Liver (tissue), 3 donors: ENCODE data around the gene ZNF705A.

Experiments used
- ATF3 ChIP-seq: IDR thresholded peaks from 2 replicates; pipeline ENCODE4 v1.6.1; 2016; ENCODE audit warnings: antibody characterized with exemption
- CTCF ChIP-seq: fragments of 150-350 bp; IDR thresholded peaks from 2 replicates; pipeline ENCODE4 v1.5.1; 2017; ENCODE audit warnings: improper control_type of control experiment, low read depth, low read length; ENCODE audit not compliant: missing input control
- EGR1 ChIP-seq, 2 donors: IDR thresholded peaks; 2 replicates each; pipeline ENCODE4 v1.6.1; 2016 to 2018; ENCODE audit warnings: antibody characterized with exemption in 2 of 2, low read depth in 2 of 2
- GABPA ChIP-seq, 2 donors: IDR thresholded peaks in 1 of 2; conservative IDR thresholded peaks in 1 of 2; 2 replicates each; pipeline ENCODE4 v1.6.1; 2016; ENCODE audit warnings: antibody characterized with exemption in 2 of 2, mild to moderate bottlenecking in 1 of 2, moderate library complexity in 1 of 2
- JUND ChIP-seq, 2 donors: IDR thresholded peaks; 2 replicates each; pipeline ENCODE4 v1.6.1; 2016; ENCODE audit warnings: antibody characterized with exemption in 2 of 2
- MAX ChIP-seq: IDR thresholded peaks from 2 replicates; pipeline ENCODE4 v1.6.1; 2016; ENCODE audit warnings: antibody characterized with exemption
- NR2F2 ChIP-seq: IDR thresholded peaks from 2 replicates; pipeline ENCODE4 v1.6.1; 2016; ENCODE audit warnings: antibody characterized with exemption
- RAD21 ChIP-seq, 2 donors: IDR thresholded peaks; 2 replicates each; pipeline ENCODE4 v1.6.1; 2016; ENCODE audit warnings: antibody characterized with exemption in 2 of 2, mild to moderate bottlenecking in 2 of 2
- REST ChIP-seq: IDR thresholded peaks from 2 replicates; pipeline ENCODE4 v1.6.1; 2016; ENCODE audit warnings: antibody characterized with exemption, mild to moderate bottlenecking
- RXRA ChIP-seq, 2 donors: IDR thresholded peaks; 2 replicates each; pipeline ENCODE4 v1.6.1; 2017 to 2018; ENCODE audit warnings: antibody characterized with exemption in 2 of 2, mild to moderate bottlenecking in 1 of 2
- SP1 ChIP-seq: IDR thresholded peaks from 2 replicates; pipeline ENCODE4 v1.6.1; 2018; ENCODE audit warnings: antibody characterized with exemption, mild to moderate bottlenecking
- TAF1 ChIP-seq: conservative IDR thresholded peaks from 2 replicates; pipeline ENCODE4 v1.6.1; 2016; ENCODE audit warnings: antibody characterized with exemption, mild to moderate bottlenecking
- YY1 ChIP-seq: IDR thresholded peaks from 2 replicates; pipeline ENCODE4 v1.6.1; 2016; ENCODE audit warnings: antibody characterized with exemption, mild to moderate bottlenecking
- ZBTB33 ChIP-seq: IDR thresholded peaks from 2 replicates; pipeline ENCODE4 v1.6.1; 2016; ENCODE audit warnings: antibody characterized with exemption
- donor health status: healthy.
- donor health status: healthy.

GRCh38 chr12:8156845-8157244 is at the start of gene ZNF705A:
- no peak for TF ChIP-seq CTCF
- TF ChIP-seq TAF1 = no peak
- no peak for TF ChIP-seq SP1
- no peak for TF ChIP-seq YY1
- no peak for TF ChIP-seq ATF3
- TF ChIP-seq EGR1 (IDR thresholded peaks at IDR 0.05; ENCODE audit: low read depth in 2 of 2) = no peak
- TF ChIP-seq MAX = no peak
- no peak for TF ChIP-seq RXRA (IDR thresholded peaks at IDR 0.05)
- TF ChIP-seq GABPA (IDR thresholded peaks at IDR 0.05 in 1 of 2, conservative IDR thresholded peaks at IDR 0.05 in 1 of 2) = no peak
- no peak for TF ChIP-seq NR2F2
- no peak for TF ChIP-seq REST
- TF ChIP-seq JUND (IDR thresholded peaks at IDR 0.05) = no peak
- no peak for TF ChIP-seq RAD21 (IDR thresholded peaks at IDR 0.05)
- no peak for TF ChIP-seq ZBTB33
